HL-60 (cell line): Measurements from ENCODE around the gene ROPN1.

Source experiments
- POLR2AphosphoS5 ChIP-seq: IDR thresholded peaks from 2 replicates; pipeline ENCODE4 v1.6.1; 2012; ENCODE audit warnings: low read depth
- TF ChIP-seq, protein P1 (sequence below): IDR thresholded peaks from one replicate; pipeline ENCODE4 v1.5.1; 2011; ENCODE audit warnings: low read length, control low read depth, inconsistent platforms; ENCODE audit not compliant: insufficient read depth
- TF ChIP-seq, protein P2 (sequence below): IDR thresholded peaks from 2 replicates; pipeline ENCODE4 v1.6.1; 2012; ENCODE audit warnings: low read depth; ENCODE audit not compliant: insufficient replicate concordance

DNA sequence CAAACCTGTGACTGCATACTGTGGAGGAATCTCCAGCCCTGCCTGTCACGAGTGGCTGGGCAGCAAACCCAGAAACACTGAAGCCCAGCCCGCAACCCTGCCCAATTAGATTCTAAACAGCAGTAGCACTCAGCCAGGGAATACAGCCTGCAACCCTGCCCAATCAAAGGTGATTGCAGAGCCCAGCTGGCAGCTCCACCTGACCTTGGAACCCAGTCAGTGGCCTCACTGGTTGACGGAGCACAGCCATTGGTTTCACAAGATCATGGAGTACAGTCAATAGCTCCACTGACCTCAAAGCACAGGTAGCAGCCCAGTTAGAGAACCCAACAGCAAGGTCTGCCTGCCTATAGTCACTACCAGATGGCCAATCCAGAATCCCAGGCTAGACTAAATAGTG lies 72.6 kb downstream of the ROPN1 start:
- TF ChIP-seq, protein P1, sequence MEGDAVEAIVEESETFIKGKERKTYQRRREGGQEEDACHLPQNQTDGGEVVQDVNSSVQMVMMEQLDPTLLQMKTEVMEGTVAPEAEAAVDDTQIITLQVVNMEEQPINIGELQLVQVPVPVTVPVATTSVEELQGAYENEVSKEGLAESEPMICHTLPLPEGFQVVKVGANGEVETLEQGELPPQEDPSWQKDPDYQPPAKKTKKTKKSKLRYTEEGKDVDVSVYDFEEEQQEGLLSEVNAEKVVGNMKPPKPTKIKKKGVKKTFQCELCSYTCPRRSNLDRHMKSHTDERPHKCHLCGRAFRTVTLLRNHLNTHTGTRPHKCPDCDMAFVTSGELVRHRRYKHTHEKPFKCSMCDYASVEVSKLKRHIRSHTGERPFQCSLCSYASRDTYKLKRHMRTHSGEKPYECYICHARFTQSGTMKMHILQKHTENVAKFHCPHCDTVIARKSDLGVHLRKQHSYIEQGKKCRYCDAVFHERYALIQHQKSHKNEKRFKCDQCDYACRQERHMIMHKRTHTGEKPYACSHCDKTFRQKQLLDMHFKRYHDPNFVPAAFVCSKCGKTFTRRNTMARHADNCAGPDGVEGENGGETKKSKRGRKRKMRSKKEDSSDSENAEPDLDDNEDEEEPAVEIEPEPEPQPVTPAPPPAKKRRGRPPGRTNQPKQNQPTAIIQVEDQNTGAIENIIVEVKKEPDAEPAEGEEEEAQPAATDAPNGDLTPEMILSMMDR, result no peak
- no peak for TF ChIP-seq POLR2AphosphoS5
- TF ChIP-seq, protein P2, sequence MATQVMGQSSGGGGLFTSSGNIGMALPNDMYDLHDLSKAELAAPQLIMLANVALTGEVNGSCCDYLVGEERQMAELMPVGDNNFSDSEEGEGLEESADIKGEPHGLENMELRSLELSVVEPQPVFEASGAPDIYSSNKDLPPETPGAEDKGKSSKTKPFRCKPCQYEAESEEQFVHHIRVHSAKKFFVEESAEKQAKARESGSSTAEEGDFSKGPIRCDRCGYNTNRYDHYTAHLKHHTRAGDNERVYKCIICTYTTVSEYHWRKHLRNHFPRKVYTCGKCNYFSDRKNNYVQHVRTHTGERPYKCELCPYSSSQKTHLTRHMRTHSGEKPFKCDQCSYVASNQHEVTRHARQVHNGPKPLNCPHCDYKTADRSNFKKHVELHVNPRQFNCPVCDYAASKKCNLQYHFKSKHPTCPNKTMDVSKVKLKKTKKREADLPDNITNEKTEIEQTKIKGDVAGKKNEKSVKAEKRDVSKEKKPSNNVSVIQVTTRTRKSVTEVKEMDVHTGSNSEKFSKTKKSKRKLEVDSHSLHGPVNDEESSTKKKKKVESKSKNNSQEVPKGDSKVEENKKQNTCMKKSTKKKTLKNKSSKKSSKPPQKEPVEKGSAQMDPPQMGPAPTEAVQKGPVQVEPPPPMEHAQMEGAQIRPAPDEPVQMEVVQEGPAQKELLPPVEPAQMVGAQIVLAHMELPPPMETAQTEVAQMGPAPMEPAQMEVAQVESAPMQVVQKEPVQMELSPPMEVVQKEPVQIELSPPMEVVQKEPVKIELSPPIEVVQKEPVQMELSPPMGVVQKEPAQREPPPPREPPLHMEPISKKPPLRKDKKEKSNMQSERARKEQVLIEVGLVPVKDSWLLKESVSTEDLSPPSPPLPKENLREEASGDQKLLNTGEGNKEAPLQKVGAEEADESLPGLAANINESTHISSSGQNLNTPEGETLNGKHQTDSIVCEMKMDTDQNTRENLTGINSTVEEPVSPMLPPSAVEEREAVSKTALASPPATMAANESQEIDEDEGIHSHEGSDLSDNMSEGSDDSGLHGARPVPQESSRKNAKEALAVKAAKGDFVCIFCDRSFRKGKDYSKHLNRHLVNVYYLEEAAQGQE, result no peak
